AG08396 (cell line): ENCODE data around the gene ABCC3.

Experiments used
- DNase-seq: peaks from one replicate; pipeline ENCODE4 v3.0.0; 2012; ENCODE audit warnings: low spot score, mixed read lengths

The ABCC3 gene

GRCh38 chr17:50737118-50737698, 102.5 kb downstream of the ABCC3 start:
- DNase-seq, result no peak

GRCh38 chr17:50739098-50739497, 104.4 kb downstream of the ABCC3 start:
- no peak for DNase-seq
